Esophagus muscularis mucosa (tissue), 4 donors: ENCODE measurements around the gene RIMS1.

Experiments
- CTCF ChIP-seq, 3 experiments: fragments of 200-600 bp in 2 of 3; fragments of 450-650 bp in 1 of 3; sonication (generic) in 2 of 3; IDR thresholded peaks; one replicate each; pipeline ENCODE4 v1.5.1; 2017 to 2019; ENCODE audit warnings: antibody characterized with exemption in 3 of 3, mild to moderate bottlenecking in 2 of 3, moderate library complexity in 1 of 3
- EP300 ChIP-seq: sonication (generic); formaldehyde crosslinking; IDR thresholded peaks from one replicate; pipeline ENCODE4 v1.6.1; 2017; ENCODE audit warnings: antibody characterized with exemption
- POLR2A ChIP-seq: fragments of 450-650 bp; IDR thresholded peaks from one replicate; pipeline ENCODE4 v1.6.1; 2017; ENCODE audit warnings: antibody characterized with exemption, moderate library complexity, mild to moderate bottlenecking, low read depth
- POLR2AphosphoS5 ChIP-seq, 2 donors: sonication (generic); formaldehyde crosslinking; IDR thresholded peaks; one replicate each; pipeline ENCODE4 v1.6.1; 2017; ENCODE audit warnings: antibody characterized with exemption in 2 of 2

DNA sequence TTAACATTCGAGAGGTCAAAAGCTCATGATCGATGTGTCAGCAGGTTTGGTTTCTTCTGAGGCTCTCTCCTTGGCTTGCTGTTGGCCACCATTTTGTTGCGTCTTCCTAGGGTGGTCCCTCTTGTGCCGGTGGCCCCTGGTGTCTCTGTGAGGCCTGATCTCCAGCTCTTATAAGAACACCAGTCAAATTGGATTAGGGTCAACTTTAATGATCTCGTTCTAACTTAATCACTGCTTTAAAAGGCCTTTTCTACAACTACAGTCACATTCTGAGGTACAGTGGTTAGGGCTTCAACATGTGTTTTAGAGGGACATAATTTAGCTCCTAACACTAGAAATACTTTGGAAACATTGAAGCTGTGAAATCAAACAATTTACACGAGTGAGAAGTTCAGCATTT is 494.7 kb downstream of the RIMS1 start:
- TF ChIP-seq CTCF (IDR thresholded peaks at IDR 0.05) (no peak), POLR2AphosphoS5 (IDR thresholded peaks at IDR 0.05) (no peak), EP300 (no peak), POLR2A (no peak)
